HUES48 (cell line): ENCODE measurements around the gene ALDH7A1.
A peak's percentile ranks its signal among the peaks of the same experiment; 100 is the strongest.
"Not testable (repeated sequence)": the region's sequence is repeated elsewhere in the genome, so short reads cannot be mapped to it uniquely, and the experiment has no call there.

Source experiments
- H3K27ac ChIP-seq: one replicate; pipeline ENCODE4 v1.7.0; 2013; ENCODE audit warnings: low read depth, low read length, inconsistent platforms
- H3K27me3 ChIP-seq: 2 replicates; pipeline ENCODE4 v1.6.1; 2013; ENCODE audit warnings: mild to moderate bottlenecking, low read length; ENCODE audit not compliant: control insufficient read depth, insufficient read depth
- H3K36me3 ChIP-seq: 2 replicates; pipeline ENCODE4 v1.6.1; 2013; ENCODE audit warnings: low read length; ENCODE audit not compliant: control insufficient read depth, insufficient read depth
- H3K4me1 ChIP-seq: 2 replicates; pipeline ENCODE4 v1.6.1; 2013; ENCODE audit warnings: mild to moderate bottlenecking, low read length; ENCODE audit not compliant: control insufficient read depth, insufficient read depth
- H3K4me3 ChIP-seq: 2 replicates; pipeline ENCODE4 v1.5.1; 2013; ENCODE audit warnings: mild to moderate bottlenecking, low read depth, low read length
- H3K9ac ChIP-seq: 2 replicates; pipeline ENCODE4 v1.6.1; 2013; ENCODE audit warnings: mild to moderate bottlenecking, low read depth, low read length, moderate library complexity
- H3K9me3 ChIP-seq: 2 replicates; pipeline ENCODE4 v1.6.1; 2013; ENCODE audit warnings: low read length; ENCODE audit not compliant: control insufficient read depth, insufficient read depth

ALDH7A1 gene

DNA sequence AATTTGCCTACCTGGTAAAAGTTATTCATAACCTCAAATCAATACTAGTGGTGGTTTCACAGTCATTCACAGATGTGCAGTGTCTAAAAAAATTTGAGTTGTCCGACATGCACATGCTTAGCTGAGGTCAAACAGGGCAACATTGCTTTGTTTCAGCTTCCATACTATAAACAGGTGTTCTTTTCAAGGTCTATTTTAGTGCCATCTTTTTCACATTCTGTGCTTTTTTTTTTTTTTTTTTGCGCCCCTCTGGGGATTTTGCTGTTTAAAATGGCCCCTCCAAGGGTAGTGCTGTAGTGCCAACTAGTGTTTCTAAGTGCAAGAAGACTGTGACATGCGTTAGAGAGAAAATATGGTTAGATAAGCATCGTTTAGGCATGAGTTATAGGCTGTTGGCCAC lies 20.3 kb upstream of the ALDH7A1 start:
- no peaks in the 10 kb centered on the region for H3K4me1 ChIP-seq
- peaks cover 76% of the 10 kb centered on the region for H3K36me3 ChIP-seq
- no peak overlapping the region for H3K4me3 ChIP-seq
- H3K9ac ChIP-seq, result no peak overlapping the region
- no peaks in the 10 kb centered on the region for H3K9me3 ChIP-seq
- H3K27ac ChIP-seq, result no peak overlapping the region
- no peaks in the 10 kb centered on the region for H3K27me3 ChIP-seq

DNA sequence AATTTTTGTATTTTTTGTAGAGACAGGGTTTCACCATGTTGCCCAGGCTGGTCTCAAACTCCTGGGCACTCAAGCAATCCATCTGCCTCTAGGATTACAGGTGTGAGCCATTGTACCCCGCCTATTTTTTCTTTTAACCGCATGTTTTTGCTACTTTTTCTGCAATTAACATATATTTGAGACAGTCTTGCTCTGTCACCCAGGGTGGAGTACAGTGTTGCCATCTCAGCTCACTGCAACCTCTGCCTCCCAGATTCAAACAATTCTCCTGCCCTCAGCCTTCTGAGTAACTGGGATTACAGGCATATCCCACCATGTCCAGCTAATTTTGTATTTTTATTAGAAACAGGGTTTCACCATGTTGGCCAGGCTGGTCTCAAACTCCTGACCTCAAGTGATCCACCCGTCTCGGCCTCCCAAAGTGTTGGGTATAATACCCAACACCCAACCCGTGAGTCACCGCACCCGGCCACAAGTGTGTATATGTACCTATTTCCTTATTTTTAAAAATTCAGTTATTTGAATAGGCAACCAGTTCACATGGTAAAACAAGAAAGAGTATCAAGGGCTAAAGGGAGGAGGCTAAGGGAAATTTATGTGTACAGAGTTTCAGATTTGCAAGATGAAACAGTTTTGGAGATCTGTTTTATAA lies 19.0 kb upstream of the ALDH7A1 start:
- peaks cover 76% of the 10 kb centered on the region for H3K36me3 ChIP-seq
- H3K9me3 ChIP-seq, result no peaks in the 10 kb centered on the region
- no peak overlapping the region for H3K9ac ChIP-seq
- H3K27ac ChIP-seq, result no peak overlapping the region
- no peaks in the 10 kb centered on the region for H3K4me1 ChIP-seq
- no peak overlapping the region for H3K4me3 ChIP-seq
- no peaks in the 10 kb centered on the region for H3K27me3 ChIP-seq

DNA sequence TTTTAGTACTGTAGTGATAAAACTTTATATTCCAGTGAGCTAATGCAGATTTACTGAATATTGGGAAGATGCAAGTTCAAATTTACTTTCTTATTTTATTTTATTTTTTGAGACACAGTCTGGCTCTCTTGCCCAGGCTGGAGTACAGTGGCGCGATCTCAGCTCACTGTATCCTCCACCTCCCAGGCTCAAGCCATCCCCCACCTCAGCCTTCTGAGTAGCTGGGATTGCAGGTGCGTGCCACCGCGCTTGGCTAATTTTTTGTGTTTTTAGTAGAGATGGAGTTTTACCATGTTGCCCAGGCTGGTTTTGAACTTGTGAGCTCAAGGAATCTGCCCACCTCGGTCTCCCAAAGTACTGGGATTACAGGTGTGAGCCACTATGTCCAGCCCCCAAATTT lies 15.6 kb upstream of the ALDH7A1 start:
- H3K4me3 ChIP-seq, result no peak overlapping the region
- H3K9ac ChIP-seq, result no peak overlapping the region
- no peaks in the 10 kb centered on the region for H3K27me3 ChIP-seq
- no peaks in the 10 kb centered on the region for H3K4me1 ChIP-seq
- peaks cover 82% of the 10 kb centered on the region for H3K36me3 ChIP-seq
- no peak overlapping the region for H3K27ac ChIP-seq
- H3K9me3 ChIP-seq, result no peaks in the 10 kb centered on the region

- Histone ChIP-seq H3K27me3 (no peaks in the 10 kb centered on the region), H3K9ac (no peak overlapping the region), H3K9me3 (no peaks in the 10 kb centered on the region), H3K4me1 (no peaks in the 10 kb centered on the region), H3K36me3 (peaks cover 82% of the 10 kb centered on the region), H3K27ac (no peak overlapping the region), H3K4me3 (no peak overlapping the region)
Observed at GRCh38 chr5:126610160-126610559, 15.1 kb upstream of the ALDH7A1 start.

DNA sequence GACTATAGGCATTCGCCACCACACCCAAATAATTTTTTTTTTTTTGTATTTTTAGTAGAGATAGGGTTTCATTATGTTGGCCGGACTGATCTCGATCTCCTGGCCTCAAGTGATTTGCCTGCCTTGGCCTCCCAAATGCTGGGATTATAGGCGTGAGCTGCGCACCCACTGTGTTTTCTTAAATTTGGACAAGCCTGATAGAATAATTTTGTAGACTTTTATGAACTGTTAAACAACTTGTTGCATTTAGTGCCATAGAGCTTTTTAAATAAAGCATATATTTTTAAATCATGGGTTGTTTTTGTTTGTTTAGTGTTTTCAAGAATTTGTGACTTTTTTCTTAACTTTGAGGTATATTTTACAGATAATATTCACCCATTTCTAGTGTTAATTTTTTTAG lies 10.5 kb upstream of the ALDH7A1 start:
- H3K27ac ChIP-seq, result no peak overlapping the region
- peaks cover 12% of the 10 kb centered on the region for H3K4me1 ChIP-seq
- no peaks in the 10 kb centered on the region for H3K27me3 ChIP-seq
- no peak overlapping the region for H3K9ac ChIP-seq
- H3K9me3 ChIP-seq, result no peaks in the 10 kb centered on the region
- peaks cover 68% of the 10 kb centered on the region for H3K36me3 ChIP-seq
- no peak overlapping the region for H3K4me3 ChIP-seq

DNA sequence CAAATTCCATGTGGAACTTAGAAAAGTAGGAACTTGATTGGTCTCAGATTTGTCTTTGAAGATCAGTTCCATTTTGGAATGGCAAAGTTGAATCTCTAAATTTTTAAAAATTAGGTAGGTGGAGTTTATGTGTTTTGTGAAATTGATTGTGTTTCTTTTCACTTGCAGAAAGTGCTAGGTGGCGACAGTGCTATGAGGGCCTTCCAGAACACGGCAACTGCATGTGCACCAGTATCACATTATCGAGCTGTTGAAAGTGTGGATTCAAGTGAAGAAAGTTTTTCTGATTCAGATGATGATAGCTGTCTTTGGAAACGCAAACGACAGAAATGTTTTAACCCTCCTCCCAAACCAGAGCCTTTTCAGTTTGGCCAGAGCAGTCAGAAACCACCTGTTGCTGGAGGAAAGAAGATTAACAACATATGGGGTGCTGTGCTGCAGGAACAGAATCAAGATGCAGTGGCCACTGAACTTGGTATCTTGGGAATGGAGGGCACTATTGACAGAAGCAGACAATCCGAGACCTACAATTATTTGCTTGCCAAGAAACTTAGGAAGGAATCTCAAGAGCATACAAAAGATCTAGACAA lies 8.5 kb upstream of the ALDH7A1 start:
- H3K9me3 ChIP-seq, result no peaks in the 10 kb centered on the region
- H3K4me3 ChIP-seq, result peak overlapping the region; percentile 16; the same call in 1 of the 2 replicates
- peaks cover 30% of the 10 kb centered on the region for H3K4me1 ChIP-seq

DNA sequence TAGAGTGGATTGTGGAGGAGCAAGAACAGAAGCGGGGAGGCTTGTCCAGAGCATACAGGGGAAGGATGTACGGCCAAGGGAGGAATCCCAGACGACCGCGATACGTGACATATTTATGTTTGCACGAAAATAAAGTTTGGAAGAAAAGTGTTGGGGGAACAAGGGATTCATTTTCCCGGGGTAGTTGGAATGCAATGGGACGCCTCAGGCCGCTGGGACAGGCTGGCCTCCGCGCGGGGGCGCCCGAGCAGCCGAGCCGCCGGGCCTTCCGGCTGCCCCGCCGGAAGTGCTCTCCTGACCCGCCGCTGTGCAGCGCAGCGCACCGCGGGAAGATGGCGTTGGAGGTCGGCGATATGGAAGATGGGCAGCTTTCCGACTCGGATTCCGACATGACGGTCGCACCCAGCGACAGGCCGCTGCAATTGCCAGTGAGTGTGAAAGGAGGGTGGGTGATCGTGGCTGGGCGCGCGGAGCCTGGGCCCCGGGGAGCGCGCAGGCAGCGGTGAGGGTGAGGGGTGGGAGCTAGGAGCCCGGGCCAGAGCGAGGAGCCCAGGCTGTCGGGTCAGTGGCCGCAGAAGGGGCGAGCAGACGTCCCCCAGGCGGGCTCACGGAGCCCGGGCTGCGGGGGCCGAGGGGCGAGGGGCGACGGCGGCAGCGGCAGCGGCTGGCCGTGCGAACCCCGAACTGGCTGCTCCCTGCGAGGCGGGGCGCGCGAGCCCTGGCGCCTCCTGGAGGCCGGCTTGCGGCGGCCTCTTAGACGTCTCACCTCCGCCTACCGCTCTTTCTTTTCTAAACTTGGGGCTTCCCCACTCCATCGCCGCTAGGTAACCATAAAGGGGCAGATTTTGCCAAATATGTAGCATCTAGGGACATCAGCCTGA lies 5.9 kb upstream of the ALDH7A1 start, which contains the start of gene PHAX:
Gene PHAX, plus strand, starts transcription at position 317 of the 881 bp plus-strand sequence. Its CDS starts 16 bp downstream, at position 333.
- H3K27me3 ChIP-seq, result no peaks in the 10 kb centered on the region
- H3K9ac ChIP-seq, result peak within 1 kb of the TSS; percentile 94
- H3K27ac ChIP-seq, result peak within 1 kb of the TSS; percentile 88
- H3K4me3 ChIP-seq, result peak within 1 kb of the TSS; percentile 89
- H3K36me3 ChIP-seq, result peaks cover 26% of the 10 kb centered on the region
- peaks cover 30% of the 10 kb centered on the region for H3K4me1 ChIP-seq
- H3K9me3 ChIP-seq, result no peaks in the 10 kb centered on the region

More for the DNA sequence above, 8.5 kb upstream of the ALDH7A1 start:
- H3K27ac ChIP-seq, result peak overlapping the region; percentile 27
- peaks cover 49% of the 10 kb centered on the region for H3K36me3 ChIP-seq
- H3K9ac ChIP-seq, result no peak overlapping the region
- no peaks in the 10 kb centered on the region for H3K27me3 ChIP-seq

GRCh38 chr5:126599971-126600630 lies 5.1 kb upstream of the ALDH7A1 start:
- peaks cover 30% of the 10 kb centered on the region for H3K4me1 ChIP-seq
- H3K4me3 ChIP-seq, result peak overlapping the region; percentile 89
- not testable (repeated sequence) for H3K9me3 ChIP-seq, H3K27me3 ChIP-seq
- H3K27ac ChIP-seq, result peak overlapping the region; percentile 43
- peak overlapping the region; percentile 66 for H3K9ac ChIP-seq
- peaks cover 18% of the 10 kb centered on the region for H3K36me3 ChIP-seq

- peak overlapping the region; percentile 35 for H3K27ac ChIP-seq
- peak overlapping the region; percentile 31; the same call in 1 of the 2 replicates for H3K9ac ChIP-seq
- H3K9me3 ChIP-seq, result no peaks in the 10 kb centered on the region
- H3K4me3 ChIP-seq, result no peak overlapping the region
- peaks cover 30% of the 10 kb centered on the region for H3K4me1 ChIP-seq
- H3K27me3 ChIP-seq, result no peaks in the 10 kb centered on the region
- H3K36me3 ChIP-seq, result peaks cover 15% of the 10 kb centered on the region
Observed at GRCh38 chr5:126599499-126599898, 4.5 kb upstream of the ALDH7A1 start.

DNA sequence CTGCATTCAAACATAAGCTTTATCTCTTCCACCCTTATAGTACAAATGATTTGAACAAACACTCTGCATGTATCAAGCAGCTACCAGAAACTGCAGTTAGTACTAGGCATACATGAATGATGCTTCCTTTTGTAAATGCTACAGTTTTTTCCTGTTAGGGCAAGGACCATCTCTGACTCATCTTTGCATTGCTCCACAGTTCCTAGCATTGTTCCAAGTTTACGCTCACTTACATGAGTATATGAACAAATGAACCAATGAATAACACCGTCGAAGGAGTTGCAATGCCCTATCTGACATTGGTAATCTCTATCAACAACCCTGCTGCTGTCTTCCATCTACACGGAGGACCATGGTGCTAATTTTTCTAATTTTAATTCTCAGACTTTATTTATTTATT lies 2.1 kb upstream of the ALDH7A1 start:
- Histone ChIP-seq H3K9ac (no peak overlapping the region), H3K4me3 (no peak overlapping the region), H3K27me3 (no peaks in the 10 kb centered on the region), H3K27ac (no peak overlapping the region), H3K4me1 (peaks cover 30% of the 10 kb centered on the region), H3K36me3 (peaks cover 10% of the 10 kb centered on the region), H3K9me3 (no peaks in the 10 kb centered on the region)
